NCI-H1417 treated with DMSO at 0.1 percent for 48 hours (cell line): ENCODE measurements around the gene RMI2.

Experiments used
- DNase-seq: peaks from one replicate; lab custom pipeline; 2025; lab: John Stamatoyannopoulos, UW

Gene RMI2

GRCh38 chr16:11384184-11384955 lies 39.1 kb downstream of the RMI2 start:
- no peak for DNase-seq

GRCh38 chr16:11384956-11385586 lies 39.8 kb downstream of the RMI2 start:
- DNase-seq = no peak

GRCh38 chr16:11386054-11386680 lies 40.9 kb downstream of the RMI2 start:
- DNase-seq = no peak

GRCh38 chr16:11386791-11387546 lies 41.7 kb downstream of the RMI2 start:
- DNase-seq = no peak

GRCh38 chr16:11389083-11389482 lies 43.8 kb downstream of the RMI2 start:
- DNase-seq = no peak

GRCh38 chr16:11389631-11390565 lies 44.6 kb downstream of the RMI2 start:
- no peak for DNase-seq

- DNase-seq = peak; percentile 45
Observed at GRCh38 chr16:11390573-11391495, 45.6 kb downstream of the RMI2 start.

GRCh38 chr16:11391576-11391975 lies 46.3 kb downstream of the RMI2 start:
- DNase-seq = no peak

- DNase-seq = no peak
Observed at GRCh38 chr16:11392041-11392581, 46.9 kb downstream of the RMI2 start.

GRCh38 chr16:11393366-11393765 lies 48.1 kb downstream of the RMI2 start:
- DNase-seq = no peak

- DNase-seq = no peak
Observed at GRCh38 chr16:11393861-11394592, 48.8 kb downstream of the RMI2 start.

- DNase-seq = no peak
Observed at GRCh38 chr16:11394593-11394960, 49.3 kb downstream of the RMI2 start.

GRCh38 chr16:11395008-11395948 lies 50.0 kb downstream of the RMI2 start:
- DNase-seq = no peak

GRCh38 chr16:11395949-11396240 lies 50.6 kb downstream of the RMI2 start:
- DNase-seq = no peak

- DNase-seq = no peak
Observed at GRCh38 chr16:11396241-11397048, 51.2 kb downstream of the RMI2 start.

GRCh38 chr16:11398136-11398535 lies 52.9 kb downstream of the RMI2 start:
- no peak for DNase-seq

GRCh38 chr16:11398851-11399250 lies 53.6 kb downstream of the RMI2 start:
- DNase-seq = no peak
